LNCaP clone FGC (cell line): ENCODE results near the gene PCDHB7.
"Not testable (repeated sequence)": the region's sequence is repeated elsewhere in the genome, so short reads cannot be mapped to it uniquely, and the experiment has no call there.

Source experiments
- DNase-seq: peaks from one replicate; pipeline ENCODE4 v3.0.0-alpha.2; 2011; ENCODE audit warnings: low read depth
- H3K4me3 ChIP-seq: 2 replicates; pipeline ENCODE4 v1.5.1; 2011; ENCODE audit warnings: mild to moderate bottlenecking, low read depth, low read length, control low read depth
- CTCF ChIP-seq: IDR thresholded peaks from 2 replicates; pipeline ENCODE4 v1.5.1; 2012; ENCODE audit warnings: mild to moderate bottlenecking; ENCODE audit not compliant: control insufficient read depth, insufficient read depth; ENCODE audit errors: extremely low read depth

The PCDHB7 gene

DNA sequence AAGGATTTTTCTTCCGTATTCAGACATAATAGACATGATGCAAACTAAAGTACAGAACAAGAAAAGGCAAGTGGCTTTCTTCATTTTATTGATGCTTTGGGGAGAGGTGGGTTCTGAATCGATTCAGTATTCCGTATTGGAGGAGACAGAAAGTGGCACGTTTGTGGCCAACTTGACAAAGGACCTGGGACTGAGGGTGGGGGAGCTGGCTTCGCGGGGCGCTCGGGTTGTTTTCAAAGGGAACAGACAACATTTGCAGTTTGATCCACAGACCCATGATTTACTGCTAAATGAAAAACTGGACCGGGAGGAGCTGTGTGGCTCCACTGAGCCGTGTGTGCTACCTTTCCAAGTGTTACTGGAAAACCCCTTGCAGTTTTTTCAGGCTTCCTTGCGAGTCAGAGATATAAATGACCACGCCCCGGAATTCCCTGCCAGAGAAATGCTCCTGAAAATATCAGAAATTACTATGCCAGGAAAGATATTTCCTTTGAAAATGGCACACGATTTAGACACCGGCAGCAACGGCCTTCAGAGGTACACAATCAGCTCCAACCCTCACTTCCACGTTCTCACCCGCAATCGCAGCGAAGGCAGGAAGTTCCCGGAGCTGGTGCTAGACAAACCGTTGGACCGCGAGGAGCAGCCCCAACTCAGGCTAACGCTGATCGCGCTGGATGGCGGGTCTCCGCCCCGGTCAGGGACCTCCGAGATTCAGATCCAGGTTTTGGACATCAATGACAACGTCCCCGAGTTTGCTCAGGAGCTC lies 22.0 kb upstream of the PCDHB7 start:
- DNase-seq, result no peak
- TF ChIP-seq CTCF, result no peak
- H3K4me3 ChIP-seq, result no peak overlapping the region

- TF ChIP-seq CTCF, result no peak
- no peak for DNase-seq
- H3K4me3 ChIP-seq, result no peak overlapping the region
Observed at GRCh38 chr5:141150993-141151325, 21.5 kb upstream of the PCDHB7 start.

DNA sequence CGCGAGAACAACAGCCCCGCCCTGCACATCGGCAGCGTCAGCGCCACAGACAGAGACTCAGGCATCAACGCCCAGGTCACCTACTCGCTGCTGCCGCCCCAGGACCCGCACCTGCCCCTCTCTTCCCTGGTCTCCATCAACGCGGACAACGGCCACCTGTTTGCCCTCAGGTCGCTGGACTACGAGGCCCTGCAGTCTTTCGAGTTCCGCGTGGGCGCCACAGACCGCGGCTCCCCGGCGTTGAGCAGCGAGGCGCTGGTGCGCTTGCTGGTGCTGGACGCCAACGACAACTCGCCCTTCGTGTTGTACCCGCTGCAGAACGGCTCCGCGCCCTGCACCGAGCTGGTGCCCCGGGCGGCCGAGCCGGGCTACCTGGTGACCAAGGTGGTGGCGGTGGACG lies 20.8 kb upstream of the PCDHB7 start:
- H3K4me3 ChIP-seq, DNase-seq: not testable (repeated sequence)

- not testable (repeated sequence) for H3K4me3 ChIP-seq
Observed at GRCh38 chr5:141152096-141152495, 20.3 kb upstream of the PCDHB7 start.

GRCh38 chr5:141155540-141156374 lies 16.7 kb upstream of the PCDHB7 start:
- H3K4me3 ChIP-seq, result no peak overlapping the region
- no peak for DNase-seq
- TF ChIP-seq CTCF, result 0 out of 2 replicates have a peak, but pooled peaks have one; percentile 15

More at GRCh38 chr5:141152096-141152495, 20.3 kb upstream of the PCDHB7 start:
- DNase-seq, result not testable (repeated sequence)

- H3K4me3 ChIP-seq, DNase-seq: not testable (repeated sequence)
Observed at GRCh38 chr5:141157356-141157755, 15.1 kb upstream of the PCDHB7 start.

- not testable (repeated sequence) for H3K4me3 ChIP-seq, DNase-seq
Observed at GRCh38 chr5:141157901-141158300, 14.5 kb upstream of the PCDHB7 start.

GRCh38 chr5:141174291-141175104 lies 2.1 kb downstream of the PCDHB7 start:
- H3K4me3 ChIP-seq, DNase-seq: not testable (repeated sequence)

DNA sequence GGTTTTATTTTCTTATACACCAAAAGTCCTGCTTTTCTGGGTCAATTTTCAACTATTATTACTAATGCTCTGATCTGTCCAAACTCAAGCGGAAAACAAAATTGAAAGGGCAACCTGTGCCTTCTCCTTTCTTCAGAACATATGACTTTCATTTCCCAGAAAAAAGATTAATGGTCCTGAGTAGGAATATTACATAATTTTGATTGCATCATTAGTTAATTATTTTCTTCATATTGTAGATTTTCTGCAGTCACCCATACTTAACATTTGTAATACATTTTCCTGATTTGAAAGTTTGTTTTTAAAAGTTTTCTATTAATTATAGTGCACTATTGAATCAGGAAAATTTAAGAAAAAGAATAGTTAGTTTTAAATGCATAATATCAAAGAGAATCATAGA lies 3.5 kb downstream of the PCDHB7 start:
- no peak for DNase-seq
- no peak for TF ChIP-seq CTCF
- no peak overlapping the region for H3K4me3 ChIP-seq
